Adrenal gland (tissue), 5 donors: Measurements from ENCODE around the gene LHX1.

Experiments
- CTCF ChIP-seq, 6 experiments: fragments of 450-650 bp in 4 of 6; fragments of 200-600 bp in 2 of 6; sonication (generic) in 1 of 6; IDR thresholded peaks; 1 replicate in 5 of 6; 2 replicates in 1 of 6; pipeline versions ENCODE4 v1.5.1 to v1.8.0; 2016 to 2021; ENCODE audit warnings: antibody characterized with exemption in 6 of 6, mild to moderate bottlenecking in 2 of 6, moderate library complexity in 1 of 6
- POLR2A ChIP-seq, 2 donors: fragments of 450-650 bp; IDR thresholded peaks; one replicate each; pipeline ENCODE4 v1.6.1; 2017; ENCODE audit warnings: antibody characterized with exemption in 2 of 2, mild to moderate bottlenecking in 2 of 2, moderate library complexity in 1 of 2
- donor health status: DM: no; HTN: no; CAD: no.

- TF ChIP-seq CTCF (IDR thresholded peaks at IDR 0.05) = no peak
- no peak for TF ChIP-seq POLR2A (IDR thresholded peaks at IDR 0.05)
Measured at GRCh38 chr17:36935671-36936454, 1.4 kb upstream of the LHX1 start.
